Measurements from ENCODE around the gene RPS21. TPM values are rescaled to one million over a fixed set of nuclear protein-coding genes. Genes with fewer than 3 reads are reported as not detected.
A peak's percentile ranks its signal among the peaks of the same experiment; 100 is the strongest.

The RPS21 gene
- total and polyA plus RNA-seq, 10 donors, result 1,168 to 11,722 (median 3,328) TPM

DNA sequence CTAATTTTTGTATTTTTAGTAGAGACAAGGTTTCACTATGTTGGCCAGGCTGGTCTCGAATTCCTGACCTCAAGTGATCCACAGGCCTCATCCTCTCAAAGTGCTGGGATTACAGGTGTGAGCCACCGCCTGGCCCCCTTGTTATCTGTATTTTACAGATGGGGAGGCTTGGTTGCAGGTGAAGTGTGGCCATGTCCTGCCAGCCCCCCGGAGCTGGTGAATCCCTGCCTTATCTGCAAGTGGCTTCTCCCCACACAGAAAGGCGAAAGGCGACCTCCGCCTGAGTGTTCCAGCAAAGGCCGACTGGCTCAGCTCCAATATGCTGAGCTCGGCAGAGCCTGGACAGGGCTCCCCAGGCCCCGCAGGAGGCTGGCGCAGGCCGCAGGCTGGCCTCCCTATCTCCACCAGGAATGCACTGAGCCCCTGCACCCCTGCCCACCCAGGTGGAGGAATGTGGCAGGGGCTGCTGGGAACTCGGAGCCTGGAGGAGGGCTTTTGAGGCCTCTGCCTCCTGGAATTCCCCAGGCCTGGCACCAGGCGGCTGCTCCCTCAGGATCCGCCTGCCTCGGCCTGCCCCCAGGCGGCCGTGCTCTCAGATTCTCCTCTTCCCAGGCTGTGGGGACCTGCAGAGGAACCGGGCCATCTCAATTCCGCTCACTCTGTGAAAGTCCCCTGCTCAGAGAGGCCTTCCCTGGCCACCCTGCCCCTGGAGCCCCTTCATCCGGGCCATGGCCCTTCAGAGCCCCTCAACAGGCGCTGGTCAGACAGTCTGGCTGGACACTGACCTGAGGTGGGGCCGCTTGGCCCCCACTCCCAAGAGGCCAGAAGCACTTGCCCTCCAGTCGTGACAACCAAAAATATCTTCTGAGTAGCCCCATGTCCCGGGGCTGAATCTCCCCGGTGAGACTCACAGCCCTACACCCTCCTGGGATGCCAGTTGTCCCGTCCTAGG, 10.5 kb upstream of the RPS21 start:
- WGBS, 5 donors, result 59 to 80% (median 71%) methylated on average over 19 to 26 of the region's 26 CpGs
- TF ChIP-seq POLR2A (IDR thresholded peaks at IDR 0.05) (no peak), POLR2AphosphoS5 (IDR thresholded peaks at IDR 0.05) (peak in 2 of 3 donors; percentile 53 to 71)
- TF ChIP-seq, protein P1, sequence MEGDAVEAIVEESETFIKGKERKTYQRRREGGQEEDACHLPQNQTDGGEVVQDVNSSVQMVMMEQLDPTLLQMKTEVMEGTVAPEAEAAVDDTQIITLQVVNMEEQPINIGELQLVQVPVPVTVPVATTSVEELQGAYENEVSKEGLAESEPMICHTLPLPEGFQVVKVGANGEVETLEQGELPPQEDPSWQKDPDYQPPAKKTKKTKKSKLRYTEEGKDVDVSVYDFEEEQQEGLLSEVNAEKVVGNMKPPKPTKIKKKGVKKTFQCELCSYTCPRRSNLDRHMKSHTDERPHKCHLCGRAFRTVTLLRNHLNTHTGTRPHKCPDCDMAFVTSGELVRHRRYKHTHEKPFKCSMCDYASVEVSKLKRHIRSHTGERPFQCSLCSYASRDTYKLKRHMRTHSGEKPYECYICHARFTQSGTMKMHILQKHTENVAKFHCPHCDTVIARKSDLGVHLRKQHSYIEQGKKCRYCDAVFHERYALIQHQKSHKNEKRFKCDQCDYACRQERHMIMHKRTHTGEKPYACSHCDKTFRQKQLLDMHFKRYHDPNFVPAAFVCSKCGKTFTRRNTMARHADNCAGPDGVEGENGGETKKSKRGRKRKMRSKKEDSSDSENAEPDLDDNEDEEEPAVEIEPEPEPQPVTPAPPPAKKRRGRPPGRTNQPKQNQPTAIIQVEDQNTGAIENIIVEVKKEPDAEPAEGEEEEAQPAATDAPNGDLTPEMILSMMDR (IDR thresholded peaks at IDR 0.05 in 8 of 11, conservative IDR thresholded peaks at IDR 0.05 in 3 of 11), result peak in 9 of 11 experiments; percentile 24 to 66 (median 53)
- Histone ChIP-seq H3K27me3 (replicated peaks in 1 of 7) (peaks cover 0 to 13% (median 0%) of the 10 kb centered on the region in 7 donors), H3K36me3 (no peaks in the 10 kb centered on the region), H3K9me3 (no peaks in the 10 kb centered on the region), H3K27ac (peak overlapping the region in 6 of 8 donors; percentile 39 to 72 (median 50)), H3K4me1 (peaks cover 0 to 58% (median 18%) of the 10 kb centered on the region in 6 donors), H3K4me3 (no peak overlapping the region)
- intact Hi-C loops (cut with DNase I; ENCODE audit: low total_unique reads), result no loop called here
- DNase-seq, result no peak

DNA sequence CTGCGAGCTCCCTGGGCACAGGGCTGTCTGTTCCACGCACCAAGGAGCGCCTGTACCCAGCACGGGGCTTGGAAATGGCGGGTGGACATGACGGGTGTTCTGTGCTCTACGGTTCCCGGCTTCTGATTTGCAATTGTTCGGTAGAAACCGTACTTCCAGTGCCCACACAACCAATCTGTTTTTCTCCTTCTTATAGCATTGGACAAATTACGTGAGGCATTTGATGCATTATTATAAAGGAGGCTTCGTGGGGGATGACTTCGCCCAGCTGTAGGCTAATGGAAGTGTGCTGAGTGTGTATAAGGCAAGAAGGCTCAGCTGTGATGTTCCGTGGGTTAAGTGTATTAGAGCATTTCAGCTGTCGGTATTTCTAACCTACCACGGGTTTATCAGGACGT, 9.8 kb upstream of the RPS21 start:
- WGBS, 5 donors, result 89 to 95% (median 91%) methylated on average over 16 to 17 of the region's 17 CpGs
- DNase-seq, result no peak
- peaks cover 0 to 63% (median 20%) of the 10 kb centered on the region in 6 donors for H3K4me1 ChIP-seq
- peaks cover 0 to 2% (median 0%) of the 10 kb centered on the region in 6 donors for H3K36me3 ChIP-seq
- TF ChIP-seq POLR2A (IDR thresholded peaks at IDR 0.05), result no peak
- TF ChIP-seq, protein P1 (IDR thresholded peaks at IDR 0.05 in 8 of 11, conservative IDR thresholded peaks at IDR 0.05 in 3 of 11), result no peak
- no peak overlapping the region for H3K4me3 ChIP-seq
- H3K9me3 ChIP-seq, result no peaks in the 10 kb centered on the region
- intact Hi-C loops (cut with DNase I; ENCODE audit: low total_unique reads), result no loop called here
- peak overlapping the region in 4 of 8 donors; percentile 49 to 72 (median 54) for H3K27ac ChIP-seq
- peaks cover 0 to 7% (median 0%) of the 10 kb centered on the region in 7 donors for H3K27me3 ChIP-seq (replicated peaks in 1 of 7)

- Histone ChIP-seq H3K27ac (peak overlapping the region in 2 of 8 donors; percentile 33 to 83), H3K4me3 (no peak overlapping the region), H3K4me1 (peaks cover 5 to 69% (median 25%) of the 10 kb centered on the region in 6 donors), H3K36me3 (peaks cover 0 to 5% (median 0%) of the 10 kb centered on the region in 6 donors), H3K27me3 (replicated peaks in 1 of 7) (peaks cover 0 to under 1% (median 0%) of the 10 kb centered on the region in 7 donors), H3K9me3 (no peaks in the 10 kb centered on the region)
- DNase-seq, result no peak
- TF ChIP-seq, protein P1 (IDR thresholded peaks at IDR 0.05 in 8 of 11, conservative IDR thresholded peaks at IDR 0.05 in 3 of 11), result no peak
- no peak for TF ChIP-seq POLR2AphosphoS5 (IDR thresholded peaks at IDR 0.05)
- no peak for TF ChIP-seq POLR2A (IDR thresholded peaks at IDR 0.05)
- WGBS, 5 donors, result 27 to 85% (median 72%) methylated on average over 3 to 15 of the region's 15 CpGs
- intact Hi-C loops (cut with DNase I; ENCODE audit: low total_unique reads), result no loop called here
Measured at GRCh38 chr20:62377615-62378178, 9.2 kb upstream of the RPS21 start.

- peaks cover 7 to 73% (median 28%) of the 10 kb centered on the region in 6 donors for H3K4me1 ChIP-seq
- intact Hi-C loops (cut with DNase I; ENCODE audit: low total_unique reads), result no loop called here
- peaks cover 0 to 5% (median 0%) of the 10 kb centered on the region in 6 donors for H3K36me3 ChIP-seq
- DNase-seq, result no peak
- H3K9me3 ChIP-seq, result no peaks in the 10 kb centered on the region
- H3K27ac ChIP-seq, result peak overlapping the region in 4 of 8 donors; percentile 4 to 83 (median 22)
- no peaks in the 10 kb centered on the region for H3K27me3 ChIP-seq (replicated peaks in 1 of 7)
- TF ChIP-seq POLR2A (IDR thresholded peaks at IDR 0.05), result no peak
- no peak for TF ChIP-seq POLR2AphosphoS5 (IDR thresholded peaks at IDR 0.05)
- TF ChIP-seq, protein P1 (IDR thresholded peaks at IDR 0.05 in 8 of 11, conservative IDR thresholded peaks at IDR 0.05 in 3 of 11), result no peak
- 78 to 94% (median 87%) methylated on average over 19 to 22 of the region's 22 CpGs for WGBS, 5 donors
- H3K4me3 ChIP-seq, result no peak overlapping the region
Measured at GRCh38 chr20:62378215-62378614, 8.7 kb upstream of the RPS21 start.
